Chondrocyte (in vitro differentiated cells): ENCODE data around the gene RBKS. TPM values are rescaled to one million over a fixed set of nuclear protein-coding genes. Genes with fewer than 3 reads are reported as not detected.

Experiments
- DNase-seq: peaks from one replicate; pipeline ENCODE4 v3.0.0; 2021; ENCODE audit warnings: mixed read lengths, low spot score
- H3K27ac Mint-ChIP-seq: one replicate; pipeline ENCODE4 v1.8.0; 2021; ENCODE audit warnings: mild to moderate bottlenecking, moderate library complexity, mixed read lengths; ENCODE audit not compliant: unreplicated experiment
- H3K27me3 Mint-ChIP-seq: 2 replicates; pipeline ENCODE4 v1.8.0; 2021; ENCODE audit warnings: low read depth, mixed read lengths
- H3K36me3 Mint-ChIP-seq: 2 replicates; pipeline ENCODE4 v1.8.0; 2021; ENCODE audit warnings: low read depth, mixed read lengths
- H3K4me1 Mint-ChIP-seq: 2 replicates; pipeline ENCODE4 v1.8.0; 2021; ENCODE audit warnings: low read depth, mild to moderate bottlenecking, mixed read lengths
- H3K4me3 Mint-ChIP-seq: one replicate; pipeline ENCODE4 v1.8.0; 2021; ENCODE audit warnings: mild to moderate bottlenecking, moderate library complexity, mixed read lengths; ENCODE audit not compliant: unreplicated experiment
- H3K9me3 Mint-ChIP-seq: 2 replicates; pipeline ENCODE4 v1.8.0; 2021; ENCODE audit warnings: low read depth, mixed read lengths
- total RNA-seq: library from RNA; stranded (reverse); gene quantifications from 3 replicates; pipeline ENCODE4 v1.2.1, GENCODE V29; 2021
- TF ChIP-seq, protein P1 (sequence below): fragments of 200-600 bp; sonication (generic); IDR thresholded peaks from 2 replicates; pipeline ENCODE4 v1.5.0; 2021; ENCODE audit warnings: antibody characterized with exemption, mild to moderate bottlenecking, moderate library complexity

RBKS gene
- total RNA-seq, 1 donor from 2014 or later = 0.45 TPM

DNA sequence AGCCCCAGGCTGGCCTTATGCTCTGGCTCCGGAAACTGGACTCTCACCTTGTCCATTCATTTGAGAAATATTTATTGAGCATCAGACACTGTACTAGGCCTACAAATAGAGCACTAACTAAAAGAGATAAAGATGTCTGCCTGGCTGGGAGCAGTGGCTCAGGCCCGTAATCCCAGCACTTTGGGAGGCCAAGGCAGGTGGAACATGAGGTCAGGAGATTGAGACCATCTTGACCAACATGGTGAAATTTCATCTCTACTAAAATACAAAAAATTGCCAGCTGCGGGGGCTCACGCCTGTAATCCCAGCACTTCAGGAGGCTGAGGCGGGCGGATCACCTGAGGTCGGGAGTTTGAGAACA is 126.3 kb downstream of the RBKS start:
- peaks cover 36% of the 10 kb centered on the region for H3K4me1 Mint-ChIP-seq
- H3K27me3 Mint-ChIP-seq = no peaks in the 10 kb centered on the region
- TF ChIP-seq, protein P1, sequence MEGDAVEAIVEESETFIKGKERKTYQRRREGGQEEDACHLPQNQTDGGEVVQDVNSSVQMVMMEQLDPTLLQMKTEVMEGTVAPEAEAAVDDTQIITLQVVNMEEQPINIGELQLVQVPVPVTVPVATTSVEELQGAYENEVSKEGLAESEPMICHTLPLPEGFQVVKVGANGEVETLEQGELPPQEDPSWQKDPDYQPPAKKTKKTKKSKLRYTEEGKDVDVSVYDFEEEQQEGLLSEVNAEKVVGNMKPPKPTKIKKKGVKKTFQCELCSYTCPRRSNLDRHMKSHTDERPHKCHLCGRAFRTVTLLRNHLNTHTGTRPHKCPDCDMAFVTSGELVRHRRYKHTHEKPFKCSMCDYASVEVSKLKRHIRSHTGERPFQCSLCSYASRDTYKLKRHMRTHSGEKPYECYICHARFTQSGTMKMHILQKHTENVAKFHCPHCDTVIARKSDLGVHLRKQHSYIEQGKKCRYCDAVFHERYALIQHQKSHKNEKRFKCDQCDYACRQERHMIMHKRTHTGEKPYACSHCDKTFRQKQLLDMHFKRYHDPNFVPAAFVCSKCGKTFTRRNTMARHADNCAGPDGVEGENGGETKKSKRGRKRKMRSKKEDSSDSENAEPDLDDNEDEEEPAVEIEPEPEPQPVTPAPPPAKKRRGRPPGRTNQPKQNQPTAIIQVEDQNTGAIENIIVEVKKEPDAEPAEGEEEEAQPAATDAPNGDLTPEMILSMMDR = no peak
- DNase-seq = no peak
- H3K4me3 Mint-ChIP-seq = no peak overlapping the region
- H3K36me3 Mint-ChIP-seq = no peaks in the 10 kb centered on the region
- H3K9me3 Mint-ChIP-seq = no peaks in the 10 kb centered on the region
- H3K27ac Mint-ChIP-seq = peak overlapping the region; percentile 99

DNA sequence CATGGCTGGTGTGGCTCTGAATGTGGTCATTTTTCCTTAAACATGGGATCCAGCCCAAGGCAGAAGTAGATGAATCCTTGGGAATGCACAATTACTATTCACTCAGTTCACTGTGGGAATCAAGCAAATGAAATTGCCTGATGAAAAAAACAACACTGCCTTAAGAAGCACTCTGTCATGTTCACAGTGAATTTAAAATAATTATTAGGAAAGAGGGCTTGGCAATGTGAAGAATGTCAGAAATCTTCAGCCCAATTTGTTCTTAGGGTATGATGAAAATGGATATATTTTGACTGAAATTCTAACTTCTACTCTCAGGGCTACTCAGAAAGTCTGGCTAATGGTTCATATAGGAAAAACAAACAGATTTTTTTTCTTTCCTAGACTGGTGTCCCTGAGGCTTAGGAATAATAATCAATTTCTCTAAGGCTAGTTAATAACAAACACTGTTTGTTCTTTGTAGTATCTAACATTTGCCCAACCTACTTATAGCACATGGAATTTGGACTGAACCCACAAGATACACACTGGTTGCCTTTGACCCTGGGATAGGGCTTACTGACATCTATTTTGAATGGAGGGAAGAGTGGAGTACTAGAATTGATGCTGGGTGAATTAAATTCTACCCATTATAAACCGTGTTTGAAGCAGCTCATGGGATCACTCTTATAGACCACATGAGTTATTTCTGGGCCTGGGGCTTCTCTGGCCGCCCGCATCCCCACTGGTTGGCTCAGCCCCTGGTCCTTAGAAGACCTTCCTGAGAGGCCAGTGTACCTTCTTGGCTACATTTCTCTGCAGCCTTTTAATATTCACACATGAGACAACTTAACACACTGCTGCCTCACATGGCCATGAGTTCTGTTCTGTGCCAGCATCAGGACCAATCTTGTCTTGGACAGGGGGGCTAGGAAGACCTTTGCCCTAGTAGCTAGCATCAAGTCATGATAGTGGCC is 127.0 kb downstream of the RBKS start:
- Mint-ChIP-seq H3K36me3 (no peaks in the 10 kb centered on the region), H3K4me1 (peaks cover 36% of the 10 kb centered on the region), H3K4me3 (no peak overlapping the region), H3K27ac (peak overlapping the region; percentile 99), H3K27me3 (no peaks in the 10 kb centered on the region), H3K9me3 (no peaks in the 10 kb centered on the region)
- TF ChIP-seq, protein P1 = no peak
- no peak for DNase-seq

DNA sequence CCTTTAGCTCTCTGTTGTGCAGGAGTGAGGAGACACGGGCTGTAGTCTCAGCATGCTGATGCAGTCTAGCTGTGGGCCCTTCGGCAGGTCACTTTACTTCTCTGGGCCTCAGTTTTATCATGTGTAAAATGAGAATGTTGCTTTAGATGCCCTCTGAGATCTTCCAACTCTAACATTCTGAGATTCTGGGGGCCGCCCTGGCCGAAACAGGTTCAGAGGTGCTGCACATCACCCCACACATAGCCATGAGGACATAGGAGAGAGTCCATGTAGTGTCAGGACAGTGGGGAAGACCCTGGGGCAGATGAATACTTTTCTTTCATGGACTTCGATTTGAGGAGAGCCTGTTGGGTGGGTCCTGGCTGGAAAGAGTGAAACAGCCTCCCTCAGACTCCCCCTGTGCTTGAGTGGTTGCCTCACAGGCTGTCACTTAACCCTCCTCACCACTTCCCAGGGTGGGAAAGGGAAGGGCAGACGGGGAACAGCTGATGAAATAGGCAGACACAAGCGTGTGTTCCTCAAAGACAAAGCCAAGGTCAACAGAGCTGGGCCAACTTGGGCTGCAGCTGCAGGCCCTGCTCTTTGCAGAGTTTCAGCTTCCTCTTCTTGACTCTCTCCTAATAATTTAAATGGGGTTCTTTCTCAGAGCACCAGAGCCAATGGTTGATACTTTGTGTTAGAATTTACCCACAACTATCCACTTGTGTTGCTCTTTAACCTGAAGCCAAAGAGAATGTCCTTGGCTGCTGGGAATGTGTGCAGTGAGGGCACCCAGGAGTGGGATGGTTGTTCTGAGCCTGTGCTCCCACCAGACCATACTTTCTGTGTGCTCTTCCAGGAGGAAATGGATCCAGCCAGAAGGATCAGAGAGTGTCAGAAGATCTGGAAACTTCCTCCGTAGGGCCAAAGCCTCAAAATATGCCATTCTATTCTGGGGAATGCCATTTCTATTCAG is 133.4 kb downstream of the RBKS start:
- Mint-ChIP-seq H3K27ac (peak overlapping the region; percentile 94), H3K4me1 (peaks cover 55% of the 10 kb centered on the region), H3K36me3 (no peaks in the 10 kb centered on the region), H3K27me3 (no peaks in the 10 kb centered on the region), H3K4me3 (no peak overlapping the region), H3K9me3 (no peaks in the 10 kb centered on the region)
- TF ChIP-seq, protein P1 = no peak
- DNase-seq = no peak

DNA sequence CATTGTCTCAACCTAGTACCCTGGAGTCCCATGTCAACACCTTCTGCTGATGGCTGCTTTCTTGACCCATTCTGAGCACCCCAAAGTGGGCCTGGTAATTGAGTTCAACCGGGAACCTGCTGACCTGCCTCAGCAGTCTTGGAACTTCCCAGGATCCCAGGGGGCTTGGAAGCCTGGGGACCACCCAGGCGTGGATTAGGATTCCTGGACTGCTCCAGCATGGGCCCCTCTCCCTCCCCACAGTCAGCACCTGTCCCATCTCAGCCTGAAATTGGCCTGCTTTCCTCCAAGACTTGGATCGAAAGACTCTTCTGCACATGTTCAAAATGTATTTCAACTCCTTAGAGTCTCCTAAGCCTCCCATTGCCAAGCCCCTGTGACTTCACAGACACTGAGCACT is 134.1 kb downstream of the RBKS start:
- H3K27ac Mint-ChIP-seq = peak overlapping the region; percentile 94
- H3K4me1 Mint-ChIP-seq = peaks cover 48% of the 10 kb centered on the region
- H3K27me3 Mint-ChIP-seq = no peaks in the 10 kb centered on the region
- TF ChIP-seq, protein P1 = no peak
- H3K4me3 Mint-ChIP-seq = no peak overlapping the region
- no peak for DNase-seq
- H3K36me3 Mint-ChIP-seq = no peaks in the 10 kb centered on the region
- H3K9me3 Mint-ChIP-seq = no peaks in the 10 kb centered on the region

DNA sequence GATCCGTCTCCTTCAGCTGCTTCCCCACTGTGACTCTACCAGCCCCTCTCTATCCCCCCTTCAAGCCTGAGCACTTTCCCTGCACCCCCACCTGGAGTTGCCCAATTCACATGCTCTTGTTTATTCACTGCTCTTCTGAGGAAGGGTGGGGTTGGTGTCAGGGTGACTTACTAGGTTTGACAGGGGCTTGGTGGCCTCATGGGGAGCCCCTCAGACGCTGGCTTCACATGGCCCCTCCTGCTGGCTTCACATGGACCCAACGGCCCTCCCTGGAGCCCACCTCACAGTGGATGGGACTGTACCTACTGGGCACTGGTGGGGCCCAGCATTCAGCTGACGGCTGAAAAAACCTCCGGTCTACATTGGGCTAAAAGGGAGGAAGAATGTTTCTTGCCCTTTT is 135.4 kb downstream of the RBKS start:
- Mint-ChIP-seq H3K27me3 (no peaks in the 10 kb centered on the region), H3K36me3 (no peaks in the 10 kb centered on the region)
- TF ChIP-seq, protein P1 = no peak

More for the DNA sequence above, 135.4 kb downstream of the RBKS start:
- H3K4me1 Mint-ChIP-seq = peaks cover 43% of the 10 kb centered on the region
- H3K4me3 Mint-ChIP-seq = no peak overlapping the region
- no peaks in the 10 kb centered on the region for H3K9me3 Mint-ChIP-seq
- H3K27ac Mint-ChIP-seq = no peak overlapping the region
- no peak for DNase-seq
